ENCODE results near the gene ESYT2. TPM values are rescaled to one million over a fixed set of nuclear protein-coding genes. Genes with fewer than 3 reads are reported as not detected.
A peak's percentile ranks its signal among the peaks of the same experiment; 100 is the strongest.

Gene ESYT2
- total RNA-seq, 2 experiments from 2014 or later, result 116 to 124 TPM

DNA sequence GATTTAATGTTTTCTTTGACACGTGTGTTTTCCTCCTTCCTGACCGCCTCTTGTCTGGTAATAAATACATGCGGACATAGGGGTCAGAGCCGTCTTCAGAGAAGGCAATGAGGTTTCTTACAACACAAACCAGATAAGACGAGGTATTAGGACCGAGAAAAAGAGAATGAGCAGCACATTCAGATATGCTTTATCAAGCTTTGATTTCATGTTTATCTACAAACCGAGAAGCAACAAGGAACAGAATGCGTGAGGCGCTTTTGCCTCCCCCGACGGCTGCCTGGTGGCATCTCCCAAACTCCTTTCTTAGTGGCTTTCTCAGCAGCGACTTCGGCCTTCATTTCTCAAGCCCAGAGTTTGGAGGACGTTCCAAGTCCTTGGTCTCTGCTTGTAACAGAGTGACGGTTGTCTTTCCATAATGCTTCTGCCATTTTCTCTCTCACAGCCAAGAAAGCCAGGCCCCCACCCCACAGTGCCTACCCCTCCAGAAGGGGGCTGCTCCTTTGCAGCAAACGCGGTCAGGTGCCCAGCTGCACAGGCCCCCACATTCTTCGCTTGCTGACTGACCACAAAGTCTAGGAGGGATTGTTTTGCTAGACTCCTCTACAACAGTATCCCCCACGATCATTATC, 92.1 kb downstream of the ESYT2 start:
- Mint-ChIP-seq H3K27me3 (no peaks in the 10 kb centered on the region), H3K36me3 (ENCODE audit: low read depth) (peaks cover 57% of the 10 kb centered on the region), H3K27ac (no peak overlapping the region), H3K4me3 (no peak overlapping the region), H3K4me1 (peaks cover 2% of the 10 kb centered on the region), H3K9me3 (no peaks in the 10 kb centered on the region)
- CTCF ChIA-PET, result no interaction called here
- POLR2A ChIA-PET, result no interaction called here
- no peak for DNase-seq

DNA sequence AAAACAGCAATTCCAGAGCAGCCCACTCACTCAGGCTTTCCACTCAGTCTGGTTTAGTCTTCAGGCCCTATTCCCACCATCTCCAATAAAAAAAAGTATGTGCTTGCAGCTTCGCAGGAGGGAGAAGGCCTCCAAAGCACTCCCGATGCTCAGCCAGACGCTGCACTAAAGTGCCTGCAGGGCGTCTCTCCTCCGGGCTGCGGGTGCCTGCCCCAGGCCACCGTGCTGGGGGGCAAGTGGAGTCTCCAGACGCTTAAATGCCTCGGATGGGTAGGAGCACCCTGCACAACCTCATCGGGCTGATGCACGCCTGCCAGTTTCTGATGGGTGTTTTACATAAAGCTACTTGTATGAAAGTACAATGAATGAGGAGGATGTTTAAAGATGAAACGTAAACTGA, 93.4 kb downstream of the ESYT2 start:
- Mint-ChIP-seq H3K36me3 (ENCODE audit: low read depth) (peaks cover 55% of the 10 kb centered on the region), H3K27me3 (no peaks in the 10 kb centered on the region), H3K27ac (no peak overlapping the region), H3K4me1 (peaks cover 8% of the 10 kb centered on the region), H3K4me3 (no peak overlapping the region), H3K9me3 (no peaks in the 10 kb centered on the region)
- POLR2A ChIA-PET, result no interaction called here
- no peak for DNase-seq
- CTCF ChIA-PET, result no interaction called here

DNA sequence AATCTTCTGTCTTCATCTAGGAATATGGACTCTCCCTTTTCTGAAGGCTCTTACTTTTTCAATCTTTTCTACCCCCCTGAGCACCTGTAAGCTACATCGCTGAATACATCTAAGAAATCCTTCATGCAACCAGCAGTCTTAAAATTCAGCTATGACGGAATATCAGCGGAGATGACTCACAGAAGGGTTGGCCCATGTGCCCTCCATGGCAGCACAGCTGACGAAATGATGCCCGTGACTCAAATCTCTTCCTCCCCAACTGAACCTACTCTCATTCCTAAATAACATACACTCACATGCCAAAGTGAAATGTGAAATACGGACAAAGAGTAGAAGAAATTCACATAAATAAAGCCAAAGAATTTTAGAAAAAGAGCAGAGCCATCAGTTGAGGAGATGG, 94.4 kb downstream of the ESYT2 start:
- H3K9me3 Mint-ChIP-seq, result no peaks in the 10 kb centered on the region
- POLR2A ChIA-PET, result no interaction called here
- DNase-seq, result no peak
- H3K4me1 Mint-ChIP-seq, result peaks cover 16% of the 10 kb centered on the region
- no peak overlapping the region for H3K27ac Mint-ChIP-seq
- CTCF ChIA-PET, result no interaction called here
- no peak overlapping the region for H3K4me3 Mint-ChIP-seq
- no peaks in the 10 kb centered on the region for H3K27me3 Mint-ChIP-seq
- peaks cover 54% of the 10 kb centered on the region for H3K36me3 Mint-ChIP-seq (ENCODE audit: low read depth)

DNA sequence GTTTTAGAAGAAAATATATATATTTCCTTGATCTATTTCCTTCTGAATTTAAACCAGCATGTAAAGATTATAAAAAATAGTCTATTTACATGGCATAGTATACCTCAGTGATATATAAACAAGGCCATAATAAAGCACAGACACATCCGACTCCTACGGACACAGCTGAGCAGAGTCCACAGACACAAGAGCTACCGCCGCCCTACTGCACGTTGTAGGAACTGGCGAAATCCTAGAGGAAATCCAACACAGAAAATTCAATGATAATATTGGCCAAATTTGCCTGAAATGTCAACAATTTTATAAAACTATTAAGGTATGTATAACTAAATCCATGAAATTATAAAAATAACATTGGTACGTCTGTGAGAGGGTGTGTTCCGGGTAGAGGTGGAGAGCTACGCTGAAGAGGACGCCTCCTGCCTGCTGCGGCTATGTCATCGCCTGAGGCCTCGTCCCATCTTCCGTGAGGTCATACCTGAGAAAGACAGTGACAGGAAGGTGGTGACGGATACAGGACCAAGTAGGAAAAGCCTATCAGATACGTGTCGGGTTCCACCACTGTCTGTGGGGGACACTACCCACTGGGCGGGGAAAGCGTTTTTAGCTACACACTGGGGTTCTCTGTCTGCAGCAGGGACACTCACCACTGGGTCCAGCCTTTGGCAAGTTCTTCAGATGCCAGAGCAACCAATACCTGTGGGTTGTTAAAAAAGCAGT, 95.4 kb downstream of the ESYT2 start:
- no peak overlapping the region for H3K4me3 Mint-ChIP-seq
- DNase-seq, result no peak
- CTCF ChIA-PET, result interaction anchor here (0.6 to 1.4 kb wide), 2 partner anchors 32 to 71 kb away, joined by 3 to 6 read pairs; no protein-coding TSS in a partner anchor
- POLR2A ChIA-PET, result interaction anchor here (0.7 kb wide), 1 partner anchor 115 kb away, joined by 3 read pairs; no protein-coding TSS in a partner anchor
- no peaks in the 10 kb centered on the region for H3K27me3 Mint-ChIP-seq
- H3K27ac Mint-ChIP-seq, result peak overlapping the region; percentile 31
- H3K36me3 Mint-ChIP-seq (ENCODE audit: low read depth), result peaks cover 55% of the 10 kb centered on the region
- no peaks in the 10 kb centered on the region for H3K9me3 Mint-ChIP-seq
- peaks cover 17% of the 10 kb centered on the region for H3K4me1 Mint-ChIP-seq

DNA sequence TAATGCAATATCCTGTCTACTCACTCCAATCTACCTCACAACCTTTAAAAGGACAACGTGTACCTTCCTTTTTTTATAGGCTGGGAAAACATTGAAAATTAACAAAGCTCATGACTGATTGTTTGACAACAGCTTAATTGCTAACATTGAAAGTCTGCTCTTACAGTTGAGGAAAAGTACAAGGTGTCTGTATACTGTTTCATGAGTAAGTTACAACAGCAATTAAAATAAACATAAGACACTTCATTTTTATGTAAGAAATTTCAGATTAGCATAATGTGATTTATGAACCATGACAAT, 96.1 kb downstream of the ESYT2 start:
- no peak for DNase-seq
- Mint-ChIP-seq H3K36me3 (ENCODE audit: low read depth) (peaks cover 52% of the 10 kb centered on the region), H3K27ac (no peak overlapping the region), H3K4me1 (peaks cover 17% of the 10 kb centered on the region), H3K4me3 (no peak overlapping the region), H3K9me3 (no peaks in the 10 kb centered on the region), H3K27me3 (no peaks in the 10 kb centered on the region)
- POLR2A ChIA-PET, result interaction anchor here (0.5 to 0.7 kb wide), 2 partner anchors 23 to 116 kb away, joined by 3 read pairs; no protein-coding TSS in a partner anchor
- CTCF ChIA-PET, result interaction anchor here (0.5 to 1.4 kb wide), 2 partner anchors 33 to 57 kb away, joined by 3 read pairs; no protein-coding TSS in a partner anchor

DNA sequence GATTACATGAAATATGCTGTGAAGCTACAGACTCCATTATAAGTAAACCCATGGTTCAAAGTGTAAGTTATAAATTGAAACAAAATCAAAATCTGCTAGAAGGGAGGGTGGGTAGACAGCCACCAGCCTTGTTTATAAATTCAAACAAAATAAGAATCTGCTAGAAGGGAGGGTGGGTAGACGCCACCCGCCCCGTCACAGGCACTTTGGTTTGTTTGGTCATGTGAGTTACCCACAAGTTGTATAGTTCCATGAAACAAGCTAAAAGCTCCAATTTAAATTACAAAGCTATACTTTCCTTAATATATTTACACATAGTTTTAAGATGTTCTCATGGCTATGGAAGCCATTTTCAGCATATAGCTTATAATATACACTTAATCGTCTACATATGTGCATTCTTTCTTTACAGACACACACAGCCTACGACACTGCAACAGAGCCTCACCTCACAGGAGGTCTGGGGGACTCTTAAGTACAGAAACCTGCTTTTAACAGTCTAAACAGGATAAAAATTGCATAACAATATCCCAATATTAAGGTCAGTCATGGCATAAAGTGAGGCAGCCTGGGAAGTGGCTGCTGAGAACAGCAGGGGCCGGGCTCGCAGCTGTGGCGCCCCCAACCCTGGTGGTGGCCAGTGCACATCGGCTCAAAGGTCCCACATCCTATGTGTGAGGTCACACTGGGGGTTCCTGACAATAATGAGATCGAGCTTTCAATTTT, 96.7 kb downstream of the ESYT2 start:
- Mint-ChIP-seq H3K4me3 (no peak overlapping the region), H3K4me1 (peaks cover 17% of the 10 kb centered on the region), H3K36me3 (ENCODE audit: low read depth) (peaks cover 52% of the 10 kb centered on the region), H3K9me3 (no peaks in the 10 kb centered on the region), H3K27ac (no peak overlapping the region), H3K27me3 (no peaks in the 10 kb centered on the region)
- ChIA-PET POLR2A (interaction anchor here (0.5 kb wide), 1 partner anchor 23 kb away, joined by 3 read pairs; no protein-coding TSS in a partner anchor), CTCF (interaction anchor here (0.5 to 1.4 kb wide), 2 partner anchors 34 to 58 kb away, joined by 3 read pairs; no protein-coding TSS in a partner anchor)
- DNase-seq, result no peak

DNA sequence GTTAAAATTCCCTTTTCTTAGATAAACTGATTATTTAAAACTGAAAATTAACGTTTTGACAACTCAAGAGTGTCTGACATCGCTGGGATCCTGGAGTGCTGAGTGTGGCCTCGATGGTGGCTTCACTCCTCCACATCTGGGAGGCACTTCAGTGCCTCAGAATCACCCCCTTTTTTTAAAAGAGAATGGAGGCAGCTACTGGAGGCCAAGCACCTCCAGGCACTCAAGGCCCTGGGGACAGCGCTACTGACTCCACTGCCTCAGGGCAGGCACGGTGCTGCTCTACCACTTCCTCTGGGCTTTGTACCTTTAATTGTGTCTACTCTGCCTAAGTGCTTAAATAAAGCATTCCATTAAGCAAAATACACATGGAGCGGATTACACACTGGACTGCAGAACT, 97.5 kb downstream of the ESYT2 start:
- no peaks in the 10 kb centered on the region for H3K9me3 Mint-ChIP-seq
- DNase-seq, result no peak
- H3K4me3 Mint-ChIP-seq, result no peak overlapping the region
- H3K4me1 Mint-ChIP-seq, result peaks cover 17% of the 10 kb centered on the region
- no peak overlapping the region for H3K27ac Mint-ChIP-seq
- CTCF ChIA-PET, result no interaction called here
- H3K27me3 Mint-ChIP-seq, result no peaks in the 10 kb centered on the region
- peaks cover 45% of the 10 kb centered on the region for H3K36me3 Mint-ChIP-seq (ENCODE audit: low read depth)
- POLR2A ChIA-PET, result no interaction called here

DNA sequence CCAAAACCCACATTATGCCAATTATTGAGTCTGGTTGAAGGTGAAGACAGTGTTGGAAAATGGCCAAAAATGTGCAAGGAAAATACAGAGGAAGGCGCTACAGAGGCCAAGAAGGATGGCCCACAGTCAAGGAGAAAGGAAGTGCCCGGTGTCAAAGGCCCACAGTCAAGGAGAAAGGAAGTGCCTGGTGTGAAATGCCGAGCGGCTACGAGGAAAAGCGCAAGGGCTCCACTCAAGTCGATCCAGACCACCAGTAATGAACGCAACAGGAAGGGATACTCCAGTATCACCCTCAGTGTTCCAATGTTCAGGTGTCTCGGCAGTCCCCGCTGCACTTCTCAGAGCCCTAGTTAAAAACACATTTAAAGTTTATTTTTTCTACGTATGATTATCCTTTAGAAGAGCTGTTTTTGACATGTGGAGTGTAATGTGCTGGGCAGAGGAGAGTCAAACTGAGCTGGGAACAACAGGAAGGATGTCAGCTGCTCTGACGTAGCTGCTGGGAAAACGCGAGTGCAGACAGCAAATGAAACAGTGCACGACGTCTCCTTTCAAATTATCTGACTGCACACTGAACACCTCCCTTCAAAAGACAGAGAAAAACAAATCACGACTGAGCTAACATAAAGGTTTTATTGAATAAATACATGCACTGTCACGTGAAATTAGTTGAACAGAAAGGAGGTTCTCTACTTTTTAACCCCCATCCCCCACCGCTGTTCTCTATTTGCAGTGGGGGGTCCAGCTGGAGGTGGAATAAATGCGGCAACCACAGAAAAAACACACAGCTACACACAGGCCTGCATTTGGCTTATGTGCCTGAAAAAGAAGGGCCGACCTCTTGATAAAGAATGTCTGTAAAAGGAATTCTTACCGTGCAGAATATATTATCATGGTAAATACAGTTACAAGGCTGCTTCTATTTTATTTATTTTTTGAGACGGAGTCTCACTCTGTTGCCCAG, 98.6 kb downstream of the ESYT2 start:
- DNase-seq, result no peak
- Mint-ChIP-seq H3K4me3 (no peak overlapping the region), H3K4me1 (peaks cover 17% of the 10 kb centered on the region), H3K36me3 (ENCODE audit: low read depth) (peaks cover 37% of the 10 kb centered on the region), H3K27ac (no peak overlapping the region), H3K9me3 (no peaks in the 10 kb centered on the region), H3K27me3 (no peaks in the 10 kb centered on the region)
- ChIA-PET POLR2A (no interaction called here), CTCF (interaction anchor here (0.8 to 1.0 kb wide), 2 partner anchors 13 to 23 kb away, joined by 3 to 5 read pairs; no protein-coding TSS in a partner anchor)

DNA sequence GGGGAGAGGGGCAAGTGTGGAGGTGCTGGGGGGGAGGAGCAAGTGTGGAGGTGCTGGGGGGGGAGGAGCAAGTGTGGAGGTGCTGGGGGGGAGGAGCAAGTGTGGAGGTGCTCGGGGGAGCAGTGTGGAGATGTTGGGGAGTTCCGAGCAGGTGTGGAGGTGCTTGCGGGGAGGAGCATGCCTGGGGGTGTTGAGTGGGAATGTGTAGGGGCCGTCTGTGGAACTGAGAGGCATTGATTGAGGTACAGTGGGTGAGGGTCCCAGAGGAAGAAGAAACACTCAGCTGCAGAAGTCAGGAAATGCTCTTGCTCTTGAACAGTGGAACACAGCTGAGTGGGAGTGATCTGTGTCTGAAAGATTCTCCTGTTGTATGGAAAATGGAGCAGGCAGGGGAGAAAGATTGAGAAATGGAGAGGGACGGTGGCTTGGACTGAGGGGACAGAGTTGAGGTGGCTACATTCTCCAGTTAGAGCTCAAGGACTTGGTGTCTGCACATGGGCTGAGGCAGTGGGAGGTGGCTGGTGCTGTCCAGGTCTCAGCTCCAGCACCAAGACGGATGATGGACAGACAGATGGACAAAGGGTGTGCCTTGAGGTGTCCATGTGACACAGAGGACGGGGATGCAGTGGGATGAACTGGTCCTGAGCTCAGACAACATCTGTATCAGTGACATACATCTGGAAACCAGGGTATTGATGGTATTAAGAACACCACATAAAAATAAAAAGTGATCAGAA, 99.5 kb downstream of the ESYT2 start:
- no peak overlapping the region for H3K4me3 Mint-ChIP-seq
- H3K36me3 Mint-ChIP-seq (ENCODE audit: low read depth), result peaks cover 28% of the 10 kb centered on the region
- no peaks in the 10 kb centered on the region for H3K27me3 Mint-ChIP-seq
- ChIA-PET CTCF (interaction anchor here (0.6 to 1.0 kb wide), 3 partner anchors 12 to 23 kb away, joined by 3 to 5 read pairs (median 4); no protein-coding TSS in a partner anchor), POLR2A (no interaction called here)
- peak overlapping the region; percentile 15 for H3K27ac Mint-ChIP-seq
- peaks cover 17% of the 10 kb centered on the region for H3K4me1 Mint-ChIP-seq
- H3K9me3 Mint-ChIP-seq, result no peaks in the 10 kb centered on the region
- no peak for DNase-seq

DNA sequence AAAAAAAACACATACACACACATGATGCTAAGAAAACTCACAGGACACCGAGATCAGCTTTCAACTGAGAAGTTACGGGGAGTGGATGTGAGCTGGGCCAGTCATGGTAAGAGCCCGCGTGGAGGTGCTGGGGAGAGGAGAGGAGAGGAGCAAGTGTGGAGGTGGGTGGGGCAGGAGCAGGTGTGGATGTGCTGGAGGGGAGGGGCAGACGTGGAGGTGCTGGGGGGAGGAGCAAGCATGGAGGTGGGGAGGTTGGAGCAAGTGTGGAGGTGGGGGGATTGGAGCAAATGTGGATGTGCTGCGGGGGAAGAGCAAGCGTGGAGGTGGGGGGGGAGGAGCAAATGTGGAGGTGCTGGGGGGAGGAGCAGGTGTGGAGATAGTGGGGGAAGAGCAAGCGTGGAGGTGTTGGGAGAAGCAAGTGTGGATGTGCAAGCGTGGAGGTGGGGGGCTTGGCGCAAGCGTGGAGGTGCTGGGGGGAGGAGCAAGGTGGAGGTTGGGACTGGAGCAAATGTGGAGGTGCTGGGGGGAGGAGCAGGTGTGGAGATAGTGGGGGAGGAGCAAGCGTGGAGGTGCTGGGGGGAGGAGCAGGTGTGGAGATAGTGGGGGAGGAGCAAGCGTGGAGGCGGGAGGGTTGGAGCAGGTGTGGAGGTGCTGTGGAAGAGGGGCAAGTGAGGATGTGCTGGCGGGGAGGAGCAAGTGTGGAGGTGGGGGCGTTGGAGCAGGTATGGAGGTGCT, 100.2 kb downstream of the ESYT2 start:
- Mint-ChIP-seq H3K27ac (peak overlapping the region; percentile 66), H3K4me1 (peaks cover 17% of the 10 kb centered on the region), H3K9me3 (no peaks in the 10 kb centered on the region), H3K4me3 (no peak overlapping the region), H3K27me3 (no peaks in the 10 kb centered on the region), H3K36me3 (ENCODE audit: low read depth) (peaks cover 22% of the 10 kb centered on the region)
- POLR2A ChIA-PET, result no interaction called here
- no peak for DNase-seq
- CTCF ChIA-PET, result interaction anchor here (0.6 kb wide), 1 partner anchor 13 kb away, joined by 4 read pairs; no protein-coding TSS in a partner anchor

DNA sequence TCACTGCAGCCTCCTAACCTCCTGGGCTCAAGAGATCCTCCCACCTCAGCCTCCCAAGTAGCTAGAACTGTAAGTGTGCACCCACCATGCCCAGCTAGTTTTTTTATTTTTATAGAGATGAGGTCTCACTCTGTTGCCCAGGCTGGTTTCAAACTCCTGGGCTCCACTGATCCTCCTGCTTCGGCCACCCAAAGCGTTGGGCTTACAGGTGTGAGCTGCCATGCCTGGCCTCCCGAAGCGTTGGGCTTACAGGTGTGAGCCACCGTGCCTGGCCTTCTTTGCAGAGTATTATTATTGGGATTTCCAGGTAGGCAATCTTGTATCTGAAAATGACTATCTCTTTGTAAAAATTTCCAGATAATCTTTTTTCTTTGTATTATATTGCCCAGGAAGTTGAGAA, 101.6 kb downstream of the ESYT2 start:
- Mint-ChIP-seq H3K4me3 (no peak overlapping the region), H3K27me3 (no peaks in the 10 kb centered on the region), H3K36me3 (ENCODE audit: low read depth) (peaks cover 22% of the 10 kb centered on the region), H3K9me3 (no peaks in the 10 kb centered on the region), H3K27ac (no peak overlapping the region), H3K4me1 (peaks cover 17% of the 10 kb centered on the region)
- ChIA-PET CTCF (no interaction called here), POLR2A (no interaction called here)
- no peak for DNase-seq

All from activated CD4-positive, alpha-beta T cell treated with anti-CD3 and anti-CD28 coated beads, Interleukin-2, amount 10 ng/mL, durations not matched to agents 7 days and 5 days (primary cell).